ENCODE results near the gene BARX2.

The BARX2 gene

DNA sequence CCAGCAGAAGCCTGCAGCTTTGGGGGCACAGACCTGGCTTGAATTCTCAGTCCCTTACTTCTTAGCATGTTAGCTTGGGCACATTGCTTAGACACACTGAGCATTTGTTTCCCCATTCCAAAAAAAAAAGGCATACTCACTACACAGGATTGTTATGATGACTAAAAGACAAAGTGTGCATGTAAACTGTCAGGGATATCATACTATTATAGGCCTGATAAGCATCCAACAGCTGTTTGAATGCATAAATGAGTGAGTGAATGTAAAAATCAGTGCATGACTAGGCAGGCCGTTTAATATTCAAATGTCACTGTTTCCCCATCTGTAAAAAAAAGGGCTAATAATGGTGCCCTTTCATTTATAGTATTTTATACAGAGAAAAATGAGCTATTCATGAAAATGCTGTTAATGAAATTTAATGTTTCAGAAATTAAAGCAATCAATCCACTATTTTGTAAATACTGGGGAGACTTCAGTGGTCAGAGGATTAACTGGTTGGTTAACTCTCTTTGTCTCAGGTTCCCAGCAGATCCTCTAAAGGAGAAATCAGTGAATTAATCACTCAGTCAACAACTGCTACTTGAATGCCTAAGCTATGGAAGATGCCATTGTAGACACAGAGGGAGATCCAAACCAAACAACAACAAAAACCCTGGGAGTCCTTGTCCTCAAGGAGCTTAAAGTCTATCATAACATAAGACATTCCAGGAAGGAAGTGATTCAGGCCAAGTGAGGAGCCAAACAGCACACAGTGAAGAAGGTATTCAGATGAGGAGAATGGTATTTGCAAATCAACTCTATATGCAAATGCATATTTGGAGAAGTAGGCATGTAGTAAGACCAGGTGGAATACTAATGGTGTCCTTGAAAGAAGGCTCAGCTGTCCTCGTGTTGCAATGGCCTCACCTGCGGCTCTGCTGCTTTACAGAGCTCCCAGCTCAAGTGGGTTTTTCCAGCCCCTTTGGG, 26.8 kb downstream of the BARX2 start:
- no peak for DNase-seq (ENCODE audit: low spot score)

DNA sequence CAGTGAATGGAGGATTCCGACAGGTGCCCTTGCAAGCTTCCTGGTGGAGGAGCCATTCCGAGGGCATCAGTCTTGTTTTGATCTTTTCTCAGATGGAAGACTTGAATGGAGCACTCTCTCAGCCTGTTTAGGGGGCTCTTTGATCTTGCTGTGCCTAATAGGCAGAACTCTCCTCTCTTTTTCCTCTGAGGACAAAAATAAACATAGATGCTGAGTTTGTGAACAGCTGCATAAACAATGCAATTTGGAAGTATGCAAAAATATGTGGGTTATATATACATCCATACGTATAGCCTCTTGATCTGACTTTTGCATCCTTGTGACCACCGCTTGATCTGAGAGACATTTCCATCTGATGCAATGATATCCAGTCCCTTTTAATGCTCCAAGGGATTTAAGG, 29.1 kb downstream of the BARX2 start:
- DNase-seq (ENCODE audit: low spot score), result no peak

DNA sequence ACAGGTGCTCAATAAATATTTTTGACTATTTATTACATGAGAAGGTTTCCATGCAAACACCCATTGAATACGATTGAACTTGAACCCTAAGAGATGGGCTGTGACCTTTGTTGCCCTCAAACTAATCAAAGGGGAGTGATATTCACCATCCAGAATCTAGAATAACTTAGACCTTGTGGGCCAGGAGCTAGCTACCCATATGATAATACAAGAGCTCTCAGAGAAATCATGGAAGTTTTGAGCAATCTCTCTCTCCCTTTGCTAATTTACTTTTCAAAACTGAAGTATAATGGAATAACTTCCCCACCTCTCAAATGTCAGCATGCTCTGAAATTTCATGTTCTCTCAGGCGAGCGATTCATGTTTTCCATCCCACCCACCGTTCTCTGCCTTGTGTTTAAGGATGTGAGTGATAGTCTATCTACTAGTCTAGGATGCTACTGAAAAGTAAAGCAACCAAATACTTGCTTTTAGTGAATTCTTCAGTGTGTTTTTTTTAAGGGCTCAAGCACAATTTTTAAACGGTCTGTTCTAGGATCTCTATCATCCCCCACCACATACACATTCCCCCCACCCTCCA, 33.3 kb downstream of the BARX2 start:
- no peak for DNase-seq (ENCODE audit: low spot score)

DNA sequence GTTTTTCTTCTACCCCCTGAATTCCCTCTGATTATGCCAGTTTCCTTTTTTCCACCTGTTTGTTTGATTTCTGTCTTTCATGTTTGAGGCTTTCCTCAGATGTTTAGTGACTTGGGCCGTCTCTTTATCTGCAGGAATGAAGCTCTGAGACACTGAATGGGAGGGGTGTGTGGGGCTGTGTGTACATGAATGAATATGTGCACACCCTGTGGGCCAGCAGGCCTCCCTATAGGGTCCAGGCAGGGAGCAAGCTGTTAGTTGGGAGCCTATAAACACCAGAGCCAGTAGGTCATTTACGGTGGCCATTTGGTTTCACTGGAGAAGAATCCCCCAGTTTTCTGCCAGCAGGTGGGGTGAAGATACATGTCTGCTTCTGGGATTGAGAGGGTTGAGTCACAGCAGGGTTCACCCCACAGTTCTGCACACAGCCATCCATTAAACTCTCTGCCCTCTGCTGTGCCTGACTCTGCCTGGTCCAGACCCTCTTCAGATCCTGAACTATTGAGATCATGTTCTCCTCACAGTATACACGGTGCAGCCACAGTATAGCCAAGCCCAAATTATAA, 34.8 kb downstream of the BARX2 start:
- DNase-seq (ENCODE audit: low spot score), result no peak

DNA sequence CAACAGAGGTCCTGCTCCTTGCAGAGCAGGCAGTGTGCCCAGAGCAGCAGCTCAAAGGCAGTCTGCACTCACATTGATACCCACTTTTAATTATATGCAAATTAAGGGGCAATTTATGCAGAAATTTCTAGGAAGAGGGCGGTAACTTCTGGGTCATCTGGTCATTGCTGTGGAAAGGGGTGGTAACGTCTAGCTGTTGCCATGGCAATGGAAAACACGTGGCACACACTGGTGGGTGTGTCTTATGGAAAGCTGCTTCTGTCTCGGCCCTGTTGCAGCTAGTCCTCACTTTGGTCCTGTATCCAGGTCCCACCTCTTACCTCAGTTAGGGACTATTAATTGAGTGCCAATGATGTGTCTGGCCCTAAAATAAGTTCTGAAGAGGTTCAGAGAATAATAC, 36.8 kb downstream of the BARX2 start:
- DNase-seq (ENCODE audit: low spot score), result no peak

DNA sequence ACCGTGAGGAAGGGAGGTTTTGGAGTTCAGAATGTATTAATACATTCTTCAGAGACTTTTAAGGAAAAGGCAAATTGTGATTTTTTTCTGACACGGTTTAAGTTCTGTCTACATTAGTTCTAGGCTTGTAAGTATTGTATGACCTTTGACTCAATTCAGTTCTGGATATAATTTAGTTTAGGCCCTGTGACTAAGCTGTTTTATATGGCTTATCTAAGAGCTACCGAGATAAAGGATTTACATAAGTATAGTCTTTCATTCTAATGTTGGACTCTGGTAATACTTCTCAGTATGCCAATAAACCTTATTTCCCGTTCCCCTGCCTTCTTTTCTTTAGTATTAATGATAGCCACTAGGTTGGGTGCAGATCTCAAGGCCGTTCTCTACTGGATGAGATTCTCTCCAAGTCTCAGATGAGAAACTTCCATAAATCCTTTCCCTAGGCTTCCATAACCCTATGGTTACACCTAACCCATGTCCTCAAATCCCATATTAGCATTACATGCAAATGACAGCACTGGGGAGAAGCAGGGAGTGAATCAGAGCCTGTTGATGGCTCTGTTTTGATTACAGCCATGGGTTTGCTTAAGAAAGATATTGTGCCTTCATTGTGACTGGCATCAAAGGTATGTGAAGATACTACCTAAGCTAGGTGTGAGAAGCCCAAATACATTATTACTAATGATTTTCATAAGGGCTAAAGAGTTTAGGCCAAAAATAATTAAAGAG, 38.7 kb downstream of the BARX2 start:
- no peak for DNase-seq (ENCODE audit: low spot score)

DNA sequence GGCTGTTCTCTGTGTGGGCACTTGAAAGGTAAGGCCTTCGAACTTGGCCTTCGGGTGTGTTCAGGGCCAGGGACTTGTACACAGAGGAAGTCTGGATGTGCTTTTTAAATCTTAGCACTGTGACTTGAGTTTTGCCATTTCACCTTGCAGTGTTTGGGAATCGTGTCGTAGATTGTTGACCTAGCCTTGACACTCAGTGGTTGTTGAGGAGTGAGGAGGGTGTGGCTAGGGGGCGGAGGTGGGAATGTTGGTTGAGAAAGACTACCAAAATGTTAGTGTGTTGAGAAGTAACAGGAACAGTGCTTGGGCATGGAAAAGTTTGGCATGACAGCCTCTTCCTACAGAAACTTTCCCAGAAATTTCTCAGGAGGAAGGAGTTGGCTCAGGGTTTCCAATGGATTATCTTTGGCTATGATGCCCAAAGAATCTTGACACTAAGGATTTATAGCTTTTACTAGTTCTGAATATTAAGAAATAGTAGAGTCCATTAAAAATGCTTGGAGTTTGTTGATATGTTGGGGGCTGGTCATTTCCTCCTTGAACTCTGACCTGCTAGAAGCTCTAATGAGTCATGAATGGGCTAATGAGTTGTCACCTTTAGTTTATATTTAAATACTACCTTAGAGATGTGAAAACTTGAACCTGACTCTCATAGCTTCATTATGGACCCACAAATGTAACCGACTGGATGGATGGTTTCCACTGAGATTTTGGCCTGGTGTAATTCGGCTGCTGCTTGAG, 40.6 kb downstream of the BARX2 start:
- DNase-seq (ENCODE audit: low spot score), result no peak

DNA sequence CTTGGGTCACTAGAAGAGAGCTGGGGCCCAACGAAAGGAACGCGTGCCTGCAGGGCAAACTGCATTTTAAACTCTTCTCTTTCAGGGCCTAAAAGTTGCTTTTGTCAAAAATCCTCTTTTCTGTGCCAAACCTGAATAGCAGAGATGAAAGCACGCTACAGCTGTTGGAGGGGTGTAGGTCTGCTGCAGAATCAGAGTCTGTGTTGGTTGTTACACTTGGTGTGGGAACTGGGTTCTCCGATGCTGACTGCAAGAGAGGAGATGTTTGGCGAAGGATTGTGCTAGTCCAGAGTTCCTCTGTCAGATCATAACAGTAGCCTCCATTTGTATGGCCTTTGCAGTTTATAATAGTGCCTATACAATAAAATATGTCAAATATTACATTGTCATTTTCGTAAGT, 41.8 kb downstream of the BARX2 start:
- no peak for DNase-seq (ENCODE audit: low spot score)

DNA sequence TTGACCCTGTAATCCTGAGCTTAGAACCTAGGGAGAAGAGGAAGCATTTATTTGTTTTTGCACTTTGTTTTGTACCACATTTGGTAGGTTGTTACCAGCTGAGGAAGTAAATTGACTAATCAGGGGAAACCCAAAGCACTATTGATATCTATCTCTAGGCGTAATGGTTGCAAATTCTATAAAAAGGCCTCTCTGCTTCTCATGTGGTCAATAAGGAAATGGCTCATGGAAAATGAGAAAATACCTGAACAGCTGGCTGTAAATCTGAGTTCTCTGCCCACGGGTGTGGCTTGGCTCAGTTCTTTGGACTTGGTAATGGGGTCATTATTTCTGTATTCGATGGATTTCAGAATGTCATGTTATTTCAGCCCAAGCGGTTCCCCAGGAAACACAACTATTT, 42.4 kb downstream of the BARX2 start:
- no peak for DNase-seq (ENCODE audit: low spot score)

DNA sequence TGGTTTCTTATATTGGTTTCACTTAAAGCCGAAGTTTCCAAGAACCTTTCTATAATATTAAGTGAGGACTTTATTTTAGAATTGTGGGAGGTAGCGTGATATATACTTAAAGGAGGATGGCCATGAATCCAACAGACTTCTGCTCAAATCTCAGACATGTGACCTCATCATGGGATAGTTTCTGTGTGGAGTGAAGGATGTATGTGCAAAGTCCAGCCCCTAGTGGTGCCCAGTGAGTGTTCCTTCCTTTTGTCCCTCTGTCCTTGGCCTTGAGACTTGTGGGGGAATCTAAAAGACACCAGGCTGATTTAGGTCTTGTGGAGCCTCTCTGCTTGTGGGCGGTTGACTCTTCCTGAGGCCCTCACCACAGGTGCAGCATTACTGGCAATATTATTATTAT, 43.7 kb downstream of the BARX2 start:
- no peak for DNase-seq (ENCODE audit: low spot score)

DNA sequence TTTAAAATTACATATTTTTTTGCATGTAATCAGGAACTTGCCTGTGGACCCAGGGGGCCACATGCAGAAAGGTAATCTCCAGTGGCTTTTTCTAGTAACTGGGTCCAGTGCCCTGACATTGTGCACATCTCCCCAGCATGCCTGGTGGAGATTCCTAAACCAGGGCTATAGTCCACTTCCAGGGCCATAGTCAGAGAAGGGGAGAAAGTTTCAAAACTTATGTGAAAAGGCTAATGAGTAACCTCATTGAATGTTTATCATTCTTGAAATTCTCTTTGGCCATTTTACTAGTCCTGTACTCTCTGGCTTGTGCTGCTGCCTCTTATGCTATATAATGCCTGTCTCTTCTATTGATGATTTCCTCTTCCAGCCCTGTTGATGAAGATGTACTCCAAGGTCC, 47.8 kb downstream of the BARX2 start:
- DNase-seq (ENCODE audit: low spot score), result no peak

DNA sequence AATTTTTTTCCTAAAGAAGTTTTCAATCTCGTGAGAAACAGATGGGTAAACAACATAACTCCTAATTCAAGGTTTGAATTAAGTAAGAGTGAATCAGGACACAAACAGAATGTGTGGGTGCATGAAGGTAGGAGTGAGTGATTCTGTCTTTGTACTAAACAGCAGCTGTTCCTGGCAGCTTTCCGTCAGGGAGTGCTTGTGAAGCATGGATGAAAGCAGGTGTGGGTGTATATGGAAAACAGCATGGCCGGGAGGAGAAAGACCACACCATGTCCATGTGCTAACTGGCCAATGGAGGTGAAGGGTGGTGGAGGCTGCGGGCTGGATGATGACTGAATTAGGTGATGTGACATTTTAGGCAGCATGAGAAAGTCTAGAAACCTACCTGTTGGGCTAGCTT, 49.6 kb downstream of the BARX2 start:
- DNase-seq (ENCODE audit: low spot score), result no peak

DNA sequence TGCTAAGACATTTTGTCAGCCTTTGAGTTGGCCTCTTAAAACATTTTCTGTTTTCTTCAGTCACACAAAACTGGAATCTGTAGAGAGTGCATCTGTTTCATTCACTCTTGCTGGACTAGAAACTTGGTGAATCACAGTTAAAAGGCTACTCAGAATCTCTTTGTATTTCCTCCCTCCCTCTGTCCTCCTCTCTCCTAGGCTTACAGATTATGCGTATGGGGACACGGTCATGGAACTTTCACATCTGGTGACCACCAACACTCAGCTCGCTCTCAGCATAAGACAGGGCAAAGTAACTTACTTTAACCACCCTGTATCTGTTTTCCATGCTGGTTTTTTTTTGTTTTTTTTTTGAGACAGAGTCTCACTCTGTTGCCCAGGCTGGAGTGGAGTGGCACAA, 50.4 kb downstream of the BARX2 start:
- DNase-seq (ENCODE audit: low spot score), result no peak

DNA sequence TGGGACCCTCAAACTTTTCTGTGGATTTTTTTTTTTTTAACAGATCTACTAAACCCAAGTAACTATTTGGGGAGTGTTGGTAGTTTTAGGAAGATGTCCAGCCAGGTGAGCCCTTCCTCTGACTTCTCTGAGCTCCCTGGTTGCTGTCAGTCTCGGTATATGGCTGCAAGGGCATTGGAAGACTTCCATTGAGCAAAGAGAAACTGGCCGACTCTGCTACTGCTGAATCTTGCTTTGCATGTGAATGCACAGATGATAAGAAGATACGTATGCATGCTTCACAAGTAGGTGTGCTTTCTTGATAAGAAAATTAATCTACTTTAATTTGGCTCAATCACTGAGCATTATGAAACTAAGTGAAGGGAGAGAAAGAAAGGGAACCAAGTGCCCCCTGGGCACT, 51.1 kb downstream of the BARX2 start:
- no peak for DNase-seq (ENCODE audit: low spot score)

DNA sequence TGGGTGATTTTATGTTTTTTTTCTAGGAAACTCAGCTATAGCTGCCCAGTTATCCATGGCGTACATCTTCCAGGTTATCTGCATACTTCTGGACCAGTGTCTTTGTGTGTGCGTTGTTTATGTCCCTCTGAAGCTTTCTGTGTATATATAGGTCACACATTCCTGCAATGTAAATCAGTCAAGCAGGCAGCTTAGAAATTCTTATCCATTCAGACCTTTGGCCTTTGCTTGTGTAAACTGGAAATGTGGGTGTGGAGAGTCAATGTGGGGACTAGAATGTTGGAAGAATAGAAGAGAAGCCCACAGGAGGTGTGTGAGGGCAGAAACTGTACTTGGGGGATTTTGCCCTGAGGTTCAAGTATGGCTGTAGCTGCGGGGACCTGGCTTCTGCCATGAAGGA, 51.7 kb downstream of the BARX2 start:
- no peak for DNase-seq (ENCODE audit: low spot score)

DNA sequence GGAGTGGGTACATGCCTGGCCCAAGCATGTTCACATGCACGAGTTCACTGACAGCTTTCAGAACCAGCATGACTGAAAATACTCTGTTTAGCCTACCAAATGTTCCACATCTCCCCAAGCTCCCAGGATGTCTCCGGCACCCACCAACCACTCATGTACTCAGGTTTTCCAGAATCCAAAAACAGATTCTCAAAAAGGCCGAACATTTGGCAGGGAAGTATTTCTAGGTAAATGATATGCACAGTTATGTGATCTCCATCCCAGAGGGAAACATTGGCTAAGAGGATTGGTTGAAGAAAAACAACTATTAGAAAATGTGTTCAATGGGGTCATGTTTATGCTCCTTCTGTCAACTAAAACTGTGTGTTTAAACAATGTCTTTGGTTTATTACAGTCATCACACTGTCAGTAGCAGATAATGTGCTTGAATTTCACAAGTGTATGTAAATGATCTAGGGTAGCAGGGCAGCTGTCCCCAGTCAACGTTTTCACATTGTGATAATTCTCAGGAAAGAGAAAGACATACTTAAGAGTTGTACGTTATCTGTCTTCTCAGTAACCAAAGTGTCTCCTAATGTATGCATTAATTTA, 52.3 kb downstream of the BARX2 start:
- DNase-seq (ENCODE audit: low spot score), result no peak

DNA sequence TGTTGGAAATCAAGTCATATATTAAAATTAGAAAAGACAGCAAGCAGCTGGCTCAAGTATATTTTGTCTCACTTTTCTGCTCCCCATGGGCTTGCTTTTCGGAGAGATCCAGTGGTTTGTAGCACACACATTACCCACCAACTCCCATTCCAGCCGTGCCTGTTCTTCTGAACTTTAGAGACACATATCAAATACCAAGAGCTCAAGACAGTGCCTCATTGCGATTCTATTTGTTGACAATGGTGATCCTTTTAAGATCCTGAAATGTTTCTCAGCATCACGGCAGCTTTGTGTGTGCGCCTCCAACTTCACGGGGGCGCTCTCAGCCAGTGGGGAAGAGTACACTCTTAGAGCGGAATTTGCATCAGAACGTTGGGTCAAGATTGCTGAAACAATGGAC, 52.9 kb downstream of the BARX2 start:
- DNase-seq (ENCODE audit: low spot score), result no peak

DNA sequence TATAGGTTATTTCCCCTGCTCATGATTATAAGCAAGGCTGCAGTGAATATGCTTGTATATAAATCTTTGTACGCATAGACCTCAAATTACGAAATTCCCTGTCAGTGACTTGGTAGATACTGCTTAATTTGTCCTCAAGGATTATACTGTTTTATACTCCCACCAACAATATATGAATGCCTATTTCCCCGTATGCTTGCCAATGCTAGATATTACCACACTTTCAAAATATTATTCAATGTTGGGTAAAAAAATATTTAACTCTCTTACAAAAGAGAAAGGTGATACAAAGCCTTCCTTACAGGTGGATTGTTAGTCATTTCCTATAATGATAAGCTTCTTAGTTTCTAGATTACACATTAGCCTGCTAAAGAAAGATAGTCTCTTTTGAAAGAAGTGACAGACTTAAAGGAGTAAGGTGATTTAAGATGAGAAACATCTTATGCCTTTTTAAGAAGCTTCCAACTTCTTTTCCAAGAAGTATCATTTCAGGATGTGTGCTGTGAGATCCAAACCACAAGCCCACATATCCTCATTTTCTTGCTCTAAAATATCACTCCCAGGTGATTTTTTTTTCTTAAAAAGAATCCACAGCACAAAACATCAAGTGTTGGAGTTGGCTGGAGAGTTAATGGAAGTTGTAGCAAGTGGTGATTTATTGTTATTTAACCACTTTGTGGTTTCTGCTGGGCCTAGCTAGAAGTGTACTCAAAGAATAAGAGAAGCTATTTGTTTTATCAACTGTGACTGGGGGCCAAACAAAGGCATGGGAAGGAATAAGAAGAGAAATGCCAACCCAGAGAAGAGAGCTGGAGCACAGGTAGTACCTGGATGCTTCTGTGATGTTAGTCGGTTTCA, 59.2 kb downstream of the BARX2 start:
- no peak for DNase-seq (ENCODE audit: low spot score)

DNA sequence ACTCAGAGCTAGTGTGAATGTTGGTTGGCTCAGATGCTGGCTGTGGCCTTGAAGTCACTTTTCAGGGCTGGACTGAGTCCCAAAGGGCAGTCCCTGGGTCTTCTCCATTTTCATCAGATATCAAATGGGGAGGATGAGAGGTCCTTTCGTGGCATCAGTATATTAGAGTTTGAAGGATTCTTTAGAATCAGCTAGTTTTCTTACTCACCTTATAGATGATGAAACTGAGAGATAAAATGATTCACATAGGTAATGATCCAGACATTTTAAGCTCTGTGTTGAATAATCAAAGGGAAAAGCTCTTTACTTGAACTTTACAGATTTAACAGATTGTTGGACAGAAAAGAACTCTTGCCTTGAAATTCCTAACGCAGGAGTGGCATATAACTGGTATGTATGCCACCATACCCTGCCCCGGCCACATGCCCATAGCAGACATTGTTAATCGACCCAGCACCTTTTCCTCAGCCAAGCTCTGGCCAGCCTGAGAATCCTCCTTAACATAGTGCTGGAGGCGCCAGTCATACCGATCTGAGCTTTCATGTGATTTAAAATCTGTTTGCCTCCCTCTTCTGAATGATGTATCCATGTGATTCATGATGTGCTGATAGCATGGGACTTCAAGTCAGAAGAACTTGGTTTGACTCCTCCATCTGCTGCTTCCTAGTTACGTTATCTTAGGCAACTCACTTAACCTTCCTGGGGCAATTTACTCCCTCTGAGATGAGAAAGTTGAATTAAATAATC, 60.0 kb downstream of the BARX2 start:
- no peak for DNase-seq (ENCODE audit: low spot score)

DNA sequence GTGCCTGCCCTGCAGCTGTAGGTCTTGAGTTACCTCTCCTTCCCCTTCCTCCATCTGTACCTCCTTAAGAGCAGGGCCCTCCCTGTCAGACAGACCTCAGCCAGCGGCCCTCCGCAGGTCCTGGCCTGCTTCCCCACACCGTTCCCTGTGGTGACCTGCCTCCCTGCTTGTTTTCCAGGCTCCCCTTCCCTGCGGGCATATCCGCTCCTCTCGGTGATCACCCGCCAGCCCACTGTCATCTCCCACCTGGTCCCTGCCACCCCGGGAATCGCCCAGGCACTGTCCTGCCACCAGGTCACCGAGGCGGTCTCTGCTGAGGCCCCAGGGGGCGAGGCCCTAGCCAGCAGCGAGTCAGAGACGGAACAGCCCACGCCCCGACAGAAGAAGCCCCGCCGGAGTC, 60.9 kb downstream of the BARX2 start:
- DNase-seq (ENCODE audit: low spot score), result no peak
